Gastroesophageal sphincter (tissue), 4 donors: ENCODE results near the gene ANKRD34A. TPM values are rescaled to one million over a fixed set of nuclear protein-coding genes. Genes with fewer than 3 reads are reported as not detected.
A peak's percentile ranks its signal among the peaks of the same experiment; 100 is the strongest.
"Not testable (repeated sequence)": the region's sequence is repeated elsewhere in the genome, so short reads cannot be mapped to it uniquely, and the experiment has no call there.

Experiments
- ATAC-seq: fragments of 150-250 bp; one replicate; pipeline ENCODE4 v1.9.1; 2016; ENCODE audit warnings: mild to moderate bottlenecking, moderate library complexity
- H3K27ac ChIP-seq, 4 donors: fragments of 200-600 bp; sonication (generic) in 3 of 4; 1 replicate in 3 of 4; 2 replicates in 1 of 4; pipeline ENCODE4 v1.5.1; 2016 to 2019
- H3K27me3 ChIP-seq: fragments of 200-600 bp; sonication (generic); one replicate; pipeline ENCODE4 v1.5.1; 2019
- H3K36me3 ChIP-seq, 2 donors: fragments of 200-600 bp; sonication (generic); one replicate each; pipeline ENCODE4 v1.5.1; 2019; ENCODE audit warnings: control low read depth in 1 of 2
- H3K4me1 ChIP-seq, 3 donors: fragments of 200-600 bp; sonication (generic); 1 replicate in 2 of 3; 2 replicates in 1 of 3; pipeline ENCODE4 v1.5.1; 2016 to 2019; ENCODE audit warnings: control low read depth in 2 of 3
- H3K4me3 ChIP-seq, 2 donors: fragments of 200-600 bp; sonication (generic); one replicate each; pipeline ENCODE4 v1.5.1; 2019; ENCODE audit warnings: mild to moderate bottlenecking in 1 of 2, moderate library complexity in 1 of 2
- H3K9me3 ChIP-seq, 3 donors: fragments of 200-600 bp; sonication (generic); one replicate each; pipeline ENCODE4 v1.5.1; 2017 to 2019; ENCODE audit warnings: control low read depth in 2 of 3
- EP300 ChIP-seq: sonication (generic); formaldehyde crosslinking; IDR thresholded peaks from one replicate; pipeline ENCODE4 v1.6.1; 2017; ENCODE audit warnings: antibody characterized with exemption, mild to moderate bottlenecking
- POLR2A ChIP-seq, 2 donors: fragments of 450-650 bp; IDR thresholded peaks; one replicate each; pipeline ENCODE4 v1.6.1; 2017; ENCODE audit warnings: antibody characterized with exemption in 2 of 2, mild to moderate bottlenecking in 2 of 2, moderate library complexity in 1 of 2
- POLR2AphosphoS5 ChIP-seq: sonication (generic); formaldehyde crosslinking; IDR thresholded peaks from one replicate; pipeline ENCODE4 v1.6.1; 2017; ENCODE audit warnings: antibody characterized with exemption
- WGBS, 2 donors: methylation state at CpG; one replicate each; pipeline ENCODE4 v1.1.5; 2018; ENCODE audit warnings: low coverage in 1 of 2; 5-methylcytosine and 5-hydroxymethylcytosine counted together
- total RNA-seq, 4 donors: library from RNA; depleted of rRNA; stranded (reverse); fragments of >200 nt; gene quantifications; one replicate each; pipeline ENCODE4 v1.1.0, GENCODE V29; 2016
- TF ChIP-seq, protein P1 (sequence below), 4 experiments: fragments of 200-600 bp in 2 of 4; fragments of 450-650 bp in 2 of 4; sonication (generic) in 1 of 4; IDR thresholded peaks; one replicate each; pipeline ENCODE4 v1.5.1; 2017 to 2019; ENCODE audit warnings: antibody characterized with exemption in 4 of 4, mild to moderate bottlenecking in 2 of 4, moderate library complexity in 2 of 4

ANKRD34A gene
- total RNA-seq, 4 donors from 2014 or later: 0.62 to 1.9 (median 0.67) TPM; not detected in 1

DNA sequence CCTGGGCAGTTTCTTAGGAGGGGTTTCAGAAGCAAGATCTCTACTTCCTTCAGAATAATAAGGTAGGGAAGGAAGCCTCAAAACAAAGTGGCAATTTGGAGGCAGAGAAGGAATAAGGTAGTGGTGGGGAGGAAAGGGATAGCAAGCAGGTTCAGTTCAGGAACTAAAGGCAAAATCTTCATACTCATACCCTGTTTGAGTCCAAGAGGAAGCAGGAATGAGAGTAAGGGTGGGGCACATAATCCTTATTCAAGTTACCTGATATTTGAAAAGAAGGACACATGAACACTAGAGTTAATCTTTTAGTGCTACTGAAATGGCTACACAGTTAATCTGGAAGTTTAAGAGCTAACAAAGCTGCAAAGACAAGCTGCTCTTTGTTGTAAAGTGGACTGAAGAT is 28.7 kb downstream of the ANKRD34A start:
- Histone ChIP-seq H3K27me3 (no peaks in the 10 kb centered on the region), H3K9me3 (no peaks in the 10 kb centered on the region), H3K4me3 (no peak overlapping the region), H3K4me1 (no peaks in the 10 kb centered on the region), H3K36me3 (peaks cover 0 to 91% of the 10 kb centered on the region in 2 donors), H3K27ac (no peak overlapping the region)
- TF ChIP-seq, protein P1, sequence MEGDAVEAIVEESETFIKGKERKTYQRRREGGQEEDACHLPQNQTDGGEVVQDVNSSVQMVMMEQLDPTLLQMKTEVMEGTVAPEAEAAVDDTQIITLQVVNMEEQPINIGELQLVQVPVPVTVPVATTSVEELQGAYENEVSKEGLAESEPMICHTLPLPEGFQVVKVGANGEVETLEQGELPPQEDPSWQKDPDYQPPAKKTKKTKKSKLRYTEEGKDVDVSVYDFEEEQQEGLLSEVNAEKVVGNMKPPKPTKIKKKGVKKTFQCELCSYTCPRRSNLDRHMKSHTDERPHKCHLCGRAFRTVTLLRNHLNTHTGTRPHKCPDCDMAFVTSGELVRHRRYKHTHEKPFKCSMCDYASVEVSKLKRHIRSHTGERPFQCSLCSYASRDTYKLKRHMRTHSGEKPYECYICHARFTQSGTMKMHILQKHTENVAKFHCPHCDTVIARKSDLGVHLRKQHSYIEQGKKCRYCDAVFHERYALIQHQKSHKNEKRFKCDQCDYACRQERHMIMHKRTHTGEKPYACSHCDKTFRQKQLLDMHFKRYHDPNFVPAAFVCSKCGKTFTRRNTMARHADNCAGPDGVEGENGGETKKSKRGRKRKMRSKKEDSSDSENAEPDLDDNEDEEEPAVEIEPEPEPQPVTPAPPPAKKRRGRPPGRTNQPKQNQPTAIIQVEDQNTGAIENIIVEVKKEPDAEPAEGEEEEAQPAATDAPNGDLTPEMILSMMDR (IDR thresholded peaks at IDR 0.05): no peak
- no peak for TF ChIP-seq POLR2A (IDR thresholded peaks at IDR 0.05)
- no peak for TF ChIP-seq POLR2AphosphoS5
- no peak for TF ChIP-seq EP300
- ATAC-seq: no peak

DNA sequence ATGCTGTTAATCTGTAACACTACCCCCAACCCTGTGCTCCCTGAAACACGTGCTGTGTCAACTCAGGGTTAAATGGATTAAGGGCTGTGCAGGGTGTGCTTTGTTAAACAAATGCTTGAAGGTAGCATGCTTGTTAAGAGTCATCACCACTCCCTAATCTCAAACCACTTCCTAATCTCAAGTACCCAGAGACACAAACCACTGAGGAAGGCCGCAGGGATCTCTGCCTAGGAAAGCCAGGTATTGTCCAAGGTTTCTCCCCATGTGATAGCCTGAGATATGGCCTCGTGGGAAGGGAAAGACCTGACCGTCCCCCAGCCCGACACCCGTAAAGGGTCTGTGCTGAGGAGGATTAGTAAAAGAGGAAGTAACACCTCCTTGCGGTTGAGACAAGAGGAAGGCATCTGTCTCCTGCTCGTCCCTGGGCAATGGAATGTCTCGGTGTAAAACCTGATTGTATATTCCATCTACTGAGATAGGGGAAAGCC is 31.8 kb downstream of the ANKRD34A start:
- WGBS, 2 donors: 34% methylated on average over 4 of the region's 9 CpGs; no CpG with 5 or more reads in 1 of the 2 donors

DNA sequence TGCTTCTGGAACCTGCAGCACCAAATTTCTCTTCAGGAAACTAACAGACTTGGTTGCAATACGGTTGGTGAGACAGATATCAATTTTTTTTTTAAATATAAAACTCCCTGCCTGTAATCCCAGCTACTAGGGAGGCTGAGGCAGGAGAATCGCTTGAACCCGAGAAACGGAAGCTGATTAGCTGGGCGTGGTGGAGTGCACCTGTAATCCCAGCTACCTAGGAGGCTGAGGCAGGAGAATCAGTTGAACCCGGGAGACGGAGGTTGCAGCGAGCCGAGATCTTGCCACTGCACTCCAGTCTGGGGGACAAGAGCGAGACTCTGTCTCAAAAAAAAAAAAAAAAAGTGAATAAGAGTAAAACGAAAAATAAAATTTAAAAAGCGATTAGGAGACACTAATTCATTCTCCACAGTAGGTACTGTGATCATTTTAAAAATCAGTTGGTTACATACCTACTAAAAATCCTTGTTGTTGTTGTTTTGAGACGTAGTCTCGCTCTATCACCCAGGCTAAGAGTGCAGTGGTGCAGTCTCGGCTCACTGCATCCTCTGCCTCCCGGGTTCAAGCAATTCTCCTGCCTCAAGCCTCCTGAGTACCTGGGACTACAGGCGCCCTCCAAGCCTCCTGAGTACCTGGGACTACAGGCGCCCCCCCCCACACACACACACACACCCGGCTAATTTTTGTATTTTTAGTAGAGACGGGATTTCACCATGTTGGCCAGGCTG is 36.3 kb downstream of the ANKRD34A start:
- H3K4me1 ChIP-seq: peaks cover 3 to 24% (median 8%) of the 10 kb centered on the region in 3 donors
- H3K36me3 ChIP-seq: peaks cover 0 to 47% of the 10 kb centered on the region in 2 donors
- peak overlapping the region; percentile 88 to 98 (median 90) for H3K27ac ChIP-seq
- WGBS, 2 donors: 72 to 75% methylated on average over 7 to 13 of the region's 20 CpGs
- H3K4me3 ChIP-seq: peak overlapping the region; percentile 64 to 77
- H3K27me3 ChIP-seq: no peaks in the 10 kb centered on the region
- TF ChIP-seq, protein P1 (IDR thresholded peaks at IDR 0.05): no peak
- no peak for TF ChIP-seq EP300
- TF ChIP-seq POLR2AphosphoS5: no peak
- no peak for TF ChIP-seq POLR2A (IDR thresholded peaks at IDR 0.05)
- no peak for ATAC-seq
- no peaks in the 10 kb centered on the region for H3K9me3 ChIP-seq

More for the DNA sequence above, 31.8 kb downstream of the ANKRD34A start:
- H3K27me3 ChIP-seq, H3K4me3 ChIP-seq, ATAC-seq, H3K9me3 ChIP-seq, H3K27ac ChIP-seq: not testable (repeated sequence)
- Histone ChIP-seq H3K36me3 (peaks cover 0 to 70% of the 10 kb centered on the region in 2 donors), H3K4me1 (peaks cover 0 to 11% (median 0%) of the 10 kb centered on the region in 3 donors)

GRCh38 chr1:145927063-145927886 is 37.1 kb downstream of the ANKRD34A start, which contains the start of gene RBM8A:
Gene RBM8A, minus strand, starts transcription at chr1:145927484. Its CDS starts 58 bp downstream, at chr1:145927426.
- Histone ChIP-seq H3K27me3 (no peaks in the 10 kb centered on the region), H3K36me3 (peaks cover 0 to 45% of the 10 kb centered on the region in 2 donors), H3K4me1 (peaks cover 3 to 24% (median 8%) of the 10 kb centered on the region in 3 donors), H3K27ac (peak within 1 kb of the TSS; percentile 88 to 98 (median 90)), H3K9me3 (no peaks in the 10 kb centered on the region), H3K4me3 (peak within 1 kb of the TSS; percentile 64 to 77)
- TF ChIP-seq EP300 (no peak), POLR2A (IDR thresholded peaks at IDR 0.05) (peak; percentile 95), POLR2AphosphoS5 (peak; percentile 99)
- TF ChIP-seq, protein P1 (IDR thresholded peaks at IDR 0.05): peak; percentile 39 to 78 (median 64)
- ATAC-seq: peak; percentile 100
- 0 to 1% methylated on average over 32 to 37 of the region's 41 CpGs for WGBS, 2 donors

- WGBS, 2 donors: 5 to 8% methylated on average over 18 to 19 of the region's 19 CpGs
- no peak for ATAC-seq
Observed at GRCh38 chr1:145926686-145927062, 37.7 kb downstream of the ANKRD34A start.

More at GRCh38 chr1:145926686-145927062, 37.7 kb downstream of the ANKRD34A start:
- peak overlapping the region; percentile 88 to 98 (median 90) for H3K27ac ChIP-seq
- peak overlapping the region; percentile 64 to 77 for H3K4me3 ChIP-seq
- H3K4me1 ChIP-seq: peaks cover 3 to 24% (median 8%) of the 10 kb centered on the region in 3 donors
- H3K27me3 ChIP-seq: no peaks in the 10 kb centered on the region
- H3K36me3 ChIP-seq: peaks cover 0 to 42% of the 10 kb centered on the region in 2 donors
- no peaks in the 10 kb centered on the region for H3K9me3 ChIP-seq
- no peak for TF ChIP-seq POLR2A (IDR thresholded peaks at IDR 0.05)
